H9 (cell line): ENCODE data around the gene GABBR2. TPM values are rescaled to one million over a fixed set of nuclear protein-coding genes. Genes with fewer than 3 reads are reported as not detected.

ENCODE experiments used
- DNase-seq: peaks from one replicate; pipeline ENCODE4 v3.0.0-alpha.2; 2017
- H2AFZ ChIP-seq: one replicate; pipeline ENCODE4 v1.6.1; 2013; ENCODE audit warnings: mild to moderate bottlenecking, low read length, control low read depth, moderate library complexity
- H2AK5ac ChIP-seq: 2 replicates; pipeline ENCODE4 v1.6.1; 2013; ENCODE audit warnings: low read length, control low read depth, mixed read lengths; ENCODE audit not compliant: insufficient read length
- H2BK120ac ChIP-seq: one replicate; pipeline ENCODE4 v1.6.1; 2013; ENCODE audit warnings: low read depth, mild to moderate bottlenecking, low read length, control low read depth, inconsistent platforms; ENCODE audit not compliant: poor library complexity, severe bottlenecking
- H2BK12ac ChIP-seq: 2 replicates; pipeline ENCODE4 v1.6.1; 2013; ENCODE audit warnings: low read length, control low read depth, mixed read lengths, low read depth; ENCODE audit not compliant: insufficient read length
- H2BK15ac ChIP-seq: 2 replicates; pipeline ENCODE4 v1.6.1; 2013; ENCODE audit warnings: low read depth, low read length, control low read depth
- H2BK20ac ChIP-seq: one replicate; pipeline ENCODE4 v1.6.1; 2013; ENCODE audit warnings: low read depth, mild to moderate bottlenecking, low read length, control low read depth, inconsistent platforms; ENCODE audit not compliant: poor library complexity, severe bottlenecking
- H2BK5ac ChIP-seq: 2 replicates; pipeline ENCODE4 v1.6.1; 2013; ENCODE audit warnings: low read length, control low read depth, mixed read lengths; ENCODE audit not compliant: insufficient read length
- H3K14ac ChIP-seq: 2 replicates; pipeline ENCODE4 v1.6.1; 2013; ENCODE audit warnings: low read length, control low read depth; ENCODE audit not compliant: insufficient read depth
- H3K18ac ChIP-seq: 2 replicates; pipeline ENCODE4 v1.6.1; 2013; ENCODE audit warnings: low read depth, mild to moderate bottlenecking, mixed read lengths, low read length, control low read depth; ENCODE audit not compliant: insufficient read length
- H3K23ac ChIP-seq: 2 replicates; pipeline ENCODE4 v1.6.1; 2013; ENCODE audit warnings: low read length, control low read depth, mixed read lengths, low read depth; ENCODE audit not compliant: insufficient read length
- H3K23me2 ChIP-seq: 2 replicates; pipeline ENCODE4 v1.6.1; 2013; ENCODE audit warnings: low read depth, mild to moderate bottlenecking, mixed read lengths, low read length, control low read depth; ENCODE audit not compliant: insufficient read length, poor library complexity, severe bottlenecking
- H3K27ac ChIP-seq: 2 replicates; pipeline ENCODE4 v1.5.1; 2013; ENCODE audit warnings: low read length, control low read depth, mixed read lengths, low read depth; ENCODE audit not compliant: insufficient read length
- H3K27me3 ChIP-seq: 2 replicates; pipeline ENCODE4 v1.6.1; 2013; ENCODE audit warnings: low read length, control low read depth, inconsistent platforms; ENCODE audit not compliant: insufficient read depth
- H3K4ac ChIP-seq: 2 replicates; pipeline ENCODE4 v1.6.1; 2013; ENCODE audit warnings: low read depth, mild to moderate bottlenecking, control low read depth, inconsistent platforms, low read length, moderate library complexity
- H3K4me1 ChIP-seq: 2 replicates; pipeline ENCODE4 v1.6.1; 2013; ENCODE audit warnings: low read length, control low read depth, inconsistent platforms; ENCODE audit not compliant: insufficient read depth
- H3K4me2 ChIP-seq: 2 replicates; pipeline ENCODE4 v1.6.1; 2013; ENCODE audit warnings: low read length, control low read depth, mixed read lengths; ENCODE audit not compliant: insufficient read length, insufficient read depth
- H3K56ac ChIP-seq: 2 replicates; pipeline ENCODE4 v1.6.1; 2013; ENCODE audit warnings: low read depth, mild to moderate bottlenecking, mixed read lengths, low read length, control low read depth; ENCODE audit not compliant: insufficient read length
- H3K79me1 ChIP-seq: 2 replicates; pipeline ENCODE4 v1.6.1; 2013; ENCODE audit warnings: low read depth, mild to moderate bottlenecking, moderate library complexity, low read length, control low read depth, inconsistent platforms; ENCODE audit not compliant: insufficient read depth, poor library complexity, severe bottlenecking
- H3K79me2 ChIP-seq: 2 replicates; pipeline ENCODE4 v1.6.1; 2013; ENCODE audit warnings: low read length, control low read depth, inconsistent platforms; ENCODE audit not compliant: insufficient read depth
- H3K9ac ChIP-seq: 2 replicates; pipeline ENCODE4 v1.6.1; 2013; ENCODE audit warnings: low read length, control low read depth, mixed read lengths; ENCODE audit not compliant: insufficient read length; ENCODE audit errors: extremely low read depth
- H3K9me3 ChIP-seq: one replicate; pipeline ENCODE4 v1.6.1; 2013; ENCODE audit warnings: low read depth, low read length, inconsistent platforms; ENCODE audit not compliant: control insufficient read depth
- H3T11ph ChIP-seq: one replicate; pipeline ENCODE4 v1.6.1; 2013; ENCODE audit warnings: mild to moderate bottlenecking, low read length, control low read depth, inconsistent platforms
- H4K20me1 ChIP-seq: one replicate; pipeline ENCODE4 v1.6.1; 2013; ENCODE audit not compliant: control insufficient read depth, insufficient read length, insufficient read depth
- H4K5ac ChIP-seq: 2 replicates; pipeline ENCODE4 v1.6.1; 2013; ENCODE audit warnings: low read depth, mild to moderate bottlenecking, mixed read lengths, low read length, control low read depth; ENCODE audit not compliant: insufficient read length
- H4K8ac ChIP-seq: replicated peaks from 2 replicates; pipeline ENCODE4 v1.6.1; 2013; ENCODE audit warnings: low read length, control low read depth, mixed read lengths, low read depth; ENCODE audit not compliant: insufficient read length
- H4K91ac ChIP-seq: 2 replicates; pipeline ENCODE4 v1.6.1; 2013; ENCODE audit warnings: low read depth, mild to moderate bottlenecking, moderate library complexity, mixed read lengths, low read length, control low read depth; ENCODE audit not compliant: insufficient read length
- H3K27ac Mint-ChIP-seq, 3 experiments: 2 replicates in 2 of 3; 3 replicates in 1 of 3; pipeline ENCODE4 v1.8.0; 2020 to 2021; ENCODE audit warnings: mixed read lengths in 3 of 3, mild to moderate bottlenecking in 1 of 3, moderate library complexity in 1 of 3
- H3K27me3 Mint-ChIP-seq: 2 replicates; pipeline ENCODE4 v1.8.0; 2021; ENCODE audit warnings: low read depth, mild to moderate bottlenecking, moderate library complexity, mixed read lengths
- H3K36me3 Mint-ChIP-seq, 3 experiments: 2 replicates in 2 of 3; 3 replicates in 1 of 3; pipeline ENCODE4 v1.8.0; 2020 to 2021; ENCODE audit warnings: low read depth in 3 of 3, mixed read lengths in 3 of 3; ENCODE audit not compliant: insufficient read depth in 1 of 3
- H3K4me1 Mint-ChIP-seq, 2 experiments: 2 replicates each; pipeline ENCODE4 v1.8.0; 2020; ENCODE audit warnings: mixed read lengths in 2 of 2
- H3K4me3 Mint-ChIP-seq, 2 experiments: 2 replicates in 1 of 2; 3 replicates in 1 of 2; pipeline ENCODE4 v1.8.0; 2020 to 2021; ENCODE audit warnings: mild to moderate bottlenecking in 2 of 2, mixed read lengths in 2 of 2, moderate library complexity in 1 of 2
- H3K9me3 Mint-ChIP-seq, 2 experiments: 2 replicates in 1 of 2; 3 replicates in 1 of 2; pipeline ENCODE4 v1.8.0; 2020; ENCODE audit warnings: mild to moderate bottlenecking in 2 of 2, mixed read lengths in 2 of 2, moderate library complexity in 1 of 2
- CTCF ChIP-seq: fragments of 200-600 bp; sonication (generic); conservative IDR thresholded peaks from 3 replicates; pipeline ENCODE4 v1.8.0; 2021; ENCODE audit warnings: antibody characterized with exemption, mild to moderate bottlenecking
- WGBS: extraction: QIAGEN DNeasy Blood & Tissue Kit; methylation state at CpG from one replicate; pipeline ENCODE4 v1.1.7; 2013; ENCODE audit warnings: missing lambda C conversion rate, low lambda C conversion rate, mixed read lengths; ENCODE audit not compliant: insufficient read length; ENCODE audit errors: extremely low coverage; 5-methylcytosine and 5-hydroxymethylcytosine counted together
- total RNA-seq: library from RNA; stranded (reverse); gene quantifications from 2 replicates; pipeline ENCODE4 v1.2.1, GENCODE V29; 2021

GABBR2 gene
- total RNA-seq, 1 experiment from 2014 or later = 0.66 TPM

GRCh38 chr9:98304381-98304780 is 404.4 kb downstream of the GABBR2 start:
- Histone ChIP-seq H3K9me3 (no peaks in the 10 kb centered on the region), H3K18ac (no peak overlapping the region), H2BK15ac (no peak overlapping the region), H3K23me2 (no peaks in the 10 kb centered on the region), H4K8ac (no peak overlapping the region), H3T11ph (no peak overlapping the region), H2BK20ac (no peak overlapping the region), H3K79me1 (no peaks in the 10 kb centered on the region), H3K79me2 (no peaks in the 10 kb centered on the region), H4K5ac (no peak overlapping the region), H3K9ac (no peak overlapping the region), H2BK120ac (no peak overlapping the region), H3K27me3 (no peaks in the 10 kb centered on the region), H4K91ac (no peak overlapping the region), H3K23ac (no peak overlapping the region), H2BK5ac (no peak overlapping the region), H3K4me1 (no peaks in the 10 kb centered on the region), H3K4me2 (no peak overlapping the region), H2AK5ac (no peak overlapping the region), H3K27ac (no peak overlapping the region), H3K56ac (no peak overlapping the region), H4K20me1 (no peaks in the 10 kb centered on the region), H2AFZ (no peak overlapping the region), H3K4ac (no peak overlapping the region), H3K14ac (no peak overlapping the region), H2BK12ac (no peak overlapping the region)
- no peaks in the 10 kb centered on the region for H3K36me3 Mint-ChIP-seq
- H3K9me3 Mint-ChIP-seq = no peaks in the 10 kb centered on the region
- peaks cover 3 to 10% of the 10 kb centered on the region in 2 experiments; a peak in 2 of 4 replicates for H3K4me1 Mint-ChIP-seq
- H3K4me3 Mint-ChIP-seq = no peak overlapping the region
- H3K27me3 Mint-ChIP-seq = peaks cover 2% of the 10 kb centered on the region
- no peak overlapping the region for H3K27ac Mint-ChIP-seq
- DNase-seq = no peak
- WGBS = no CpG with 5 or more reads among the region's 4 CpGs
- TF ChIP-seq CTCF = no peak
